AG04450 (cell line): Measurements from ENCODE around the gene ZAR1L. TPM values are rescaled to one million over a fixed set of nuclear protein-coding genes. Genes with fewer than 3 reads are reported as not detected.

Source experiments
- CTCF ChIA-PET: fragments of 300-600, 350-600 bp; formaldehyde crosslinking; extraction: SDS; loops from one replicate; lab custom pipeline; 2022; ENCODE audit warnings: antibody characterized with exemption, inconsistent platforms; lab: Charles Lee
- POLR2A ChIA-PET: fragments of 350-600 bp; formaldehyde crosslinking; extraction: SDS; loops from one replicate; lab custom pipeline; 2021; ENCODE audit warnings: antibody characterized with exemption, inconsistent platforms; lab: Yijun Ruan, JAX
- DNase-seq: peaks from one replicate; pipeline ENCODE4 v3.0.0-alpha.2; 2011; ENCODE audit warnings: low read depth, low spot score
- H3K27ac ChIP-seq: one replicate; pipeline ENCODE4 v1.5.1; 2012; ENCODE audit warnings: low read depth, low read length, control low read depth
- H3K27me3 ChIP-seq: one replicate; pipeline ENCODE4 v1.6.0; 2012; ENCODE audit warnings: low read length; ENCODE audit not compliant: control insufficient read depth, insufficient read depth
- H3K4me3 ChIP-seq: 2 replicates; pipeline ENCODE4 v1.5.1; 2011; ENCODE audit warnings: mild to moderate bottlenecking, low read depth, low read length, control low read depth
- H3K9me3 ChIP-seq: 2 replicates; pipeline ENCODE4 v1.5.1; 2012; ENCODE audit warnings: low read length; ENCODE audit not compliant: control insufficient read depth, insufficient read depth
- CTCF ChIP-seq: IDR thresholded peaks from 2 replicates; pipeline ENCODE4 v1.5.1; 2011; ENCODE audit warnings: low read depth, low read length, control low read depth, inconsistent platforms
- polyA plus RNA-seq: library from polyadenylated mRNA; depleted of rRNA; stranded (reverse); fragments of >200 nt; gene quantifications from 2 replicates; pipeline ENCODE4 v1.2.3, GENCODE V29; 2011; rRNA removed

The ZAR1L gene
- polyA plus RNA-seq, 1 experiment, result not detected

DNA sequence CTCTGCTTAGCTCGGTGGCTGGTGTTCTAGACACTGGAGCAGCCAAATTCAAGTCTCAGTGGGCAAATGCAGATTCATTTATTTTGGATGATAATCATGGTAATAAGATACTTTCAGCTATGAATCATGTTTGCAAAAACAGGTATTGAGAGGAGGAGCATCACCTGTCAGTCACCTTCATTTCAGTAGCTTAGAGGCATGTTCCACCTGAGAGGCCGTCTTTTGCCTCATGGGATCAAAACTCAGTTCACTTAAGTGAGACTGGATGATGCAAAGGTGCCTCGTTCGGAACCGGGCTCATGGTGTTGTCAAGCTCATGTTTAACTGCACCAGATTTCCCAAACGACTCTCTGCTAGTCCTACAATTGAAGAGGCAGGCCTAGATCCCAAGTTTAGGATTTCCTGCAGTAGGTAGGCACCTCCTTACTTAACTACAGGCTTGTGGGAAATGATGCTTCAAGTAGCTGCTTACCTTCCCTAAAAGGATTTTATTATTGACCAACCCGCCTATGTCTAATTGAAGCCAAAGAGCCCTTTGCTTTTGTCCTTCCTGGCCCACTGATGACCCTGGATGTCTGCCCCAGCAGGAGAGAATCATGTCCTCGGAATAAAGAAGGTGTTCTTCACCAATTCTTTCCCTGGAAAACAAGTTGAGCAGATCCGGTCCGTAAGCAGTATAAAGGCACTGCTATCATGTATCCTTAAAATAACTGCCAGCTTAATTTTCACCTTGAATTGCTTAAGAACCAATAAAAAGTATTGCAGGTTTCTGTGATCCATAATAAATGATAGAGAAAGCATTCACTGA, 60.0 kb downstream of the ZAR1L start:
- no peak overlapping the region for H3K27ac ChIP-seq
- ChIA-PET CTCF (interaction anchor here (0.6 to 2.6 kb wide), 6 partner anchors 9 to 346 kb away, joined by 3 to 20 read pairs (median 6); no protein-coding TSS in a partner anchor), POLR2A (no interaction called here)
- no peak for TF ChIP-seq CTCF
- no peak overlapping the region for H3K4me3 ChIP-seq
- no peak for DNase-seq
- no peaks in the 10 kb centered on the region for H3K27me3 ChIP-seq
- no peaks in the 10 kb centered on the region for H3K9me3 ChIP-seq

GRCh38 chr13:32254416-32254815, 60.7 kb downstream of the ZAR1L start:
- CTCF ChIA-PET, result interaction anchor here (0.6 to 2.6 kb wide), 5 partner anchors 8 to 345 kb away, joined by 3 to 20 read pairs (median 6); no protein-coding TSS in a partner anchor
- Histone ChIP-seq H3K4me3 (no peak overlapping the region), H3K27me3 (no peaks in the 10 kb centered on the region), H3K9me3 (no peaks in the 10 kb centered on the region), H3K27ac (no peak overlapping the region)
- no peak for DNase-seq
- POLR2A ChIA-PET, result no interaction called here
- TF ChIP-seq CTCF, result no peak

DNA sequence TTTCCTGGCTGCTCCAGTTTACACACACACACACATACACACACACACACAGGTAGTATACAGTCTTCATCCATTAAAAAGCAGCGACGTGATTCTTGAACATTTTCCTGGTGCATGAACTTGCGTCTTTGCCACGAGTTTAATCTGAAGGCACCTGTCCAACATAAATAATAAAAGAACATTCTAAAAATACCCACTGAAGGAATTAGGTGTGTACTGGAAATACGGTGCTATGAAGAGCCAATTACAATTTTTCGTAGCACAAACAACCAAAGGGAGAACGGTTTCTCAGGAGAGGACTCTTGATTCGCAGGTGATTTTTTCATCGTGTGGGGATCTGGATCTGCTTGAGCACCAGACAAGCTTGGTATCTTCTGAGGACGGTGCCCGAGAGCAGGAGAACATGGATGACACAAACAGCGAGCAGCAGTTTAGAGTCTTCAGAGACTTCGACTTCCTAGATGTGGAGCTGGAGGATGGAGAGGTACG, 61.2 kb downstream of the ZAR1L start:
- Histone ChIP-seq H3K27ac (no peak overlapping the region), H3K4me3 (no peak overlapping the region), H3K9me3 (no peaks in the 10 kb centered on the region), H3K27me3 (no peaks in the 10 kb centered on the region)
- no peak for DNase-seq
- no peak for TF ChIP-seq CTCF
- ChIA-PET POLR2A (no interaction called here), CTCF (interaction anchor here (2.6 kb wide), 1 partner anchor 8 kb away, joined by 20 read pairs; no protein-coding TSS in a partner anchor)

Other genes with a start within 250 kb of the ZAR1L start
- 0.63 and 0.92 TPM in 2 replicates for gene BRCA2, start 145 bp upstream of the ZAR1L start, polyA plus RNA-seq
- 0.88 and 1.8 TPM in 2 replicates for gene N4BP2L1, start 112.8 kb upstream of the ZAR1L start, polyA plus RNA-seq
- gene N4BP2L2, start 223.4 kb upstream of the ZAR1L start, polyA plus RNA-seq, result 55.4 and 74.5 TPM in 2 replicates